ENCODE data around the gene ARMC2.

DNA sequence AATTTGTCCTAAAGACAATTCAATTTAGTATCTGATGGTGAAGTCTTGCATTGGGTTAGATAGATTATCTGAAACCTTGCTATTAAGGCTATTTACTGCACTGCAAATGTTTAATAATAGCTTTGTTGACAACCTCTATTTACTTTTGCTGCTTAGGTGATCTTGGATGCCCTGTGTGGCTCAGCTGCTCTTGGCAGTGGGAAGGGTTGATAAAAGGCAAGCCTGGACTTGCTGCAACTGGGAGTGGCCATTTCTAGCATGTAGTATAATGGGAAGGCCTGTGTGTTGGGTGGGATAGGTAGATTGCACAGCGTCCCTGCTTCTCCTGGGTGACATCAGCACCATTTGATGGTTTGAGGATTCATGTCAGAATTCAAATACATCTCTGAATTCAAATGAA, 49.1 kb downstream of the ARMC2 start:
- TF ChIP-seq, protein P1, sequence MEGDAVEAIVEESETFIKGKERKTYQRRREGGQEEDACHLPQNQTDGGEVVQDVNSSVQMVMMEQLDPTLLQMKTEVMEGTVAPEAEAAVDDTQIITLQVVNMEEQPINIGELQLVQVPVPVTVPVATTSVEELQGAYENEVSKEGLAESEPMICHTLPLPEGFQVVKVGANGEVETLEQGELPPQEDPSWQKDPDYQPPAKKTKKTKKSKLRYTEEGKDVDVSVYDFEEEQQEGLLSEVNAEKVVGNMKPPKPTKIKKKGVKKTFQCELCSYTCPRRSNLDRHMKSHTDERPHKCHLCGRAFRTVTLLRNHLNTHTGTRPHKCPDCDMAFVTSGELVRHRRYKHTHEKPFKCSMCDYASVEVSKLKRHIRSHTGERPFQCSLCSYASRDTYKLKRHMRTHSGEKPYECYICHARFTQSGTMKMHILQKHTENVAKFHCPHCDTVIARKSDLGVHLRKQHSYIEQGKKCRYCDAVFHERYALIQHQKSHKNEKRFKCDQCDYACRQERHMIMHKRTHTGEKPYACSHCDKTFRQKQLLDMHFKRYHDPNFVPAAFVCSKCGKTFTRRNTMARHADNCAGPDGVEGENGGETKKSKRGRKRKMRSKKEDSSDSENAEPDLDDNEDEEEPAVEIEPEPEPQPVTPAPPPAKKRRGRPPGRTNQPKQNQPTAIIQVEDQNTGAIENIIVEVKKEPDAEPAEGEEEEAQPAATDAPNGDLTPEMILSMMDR (IDR thresholded peaks at IDR 0.05), result no peak
- TF ChIP-seq POLR2A (IDR thresholded peaks at IDR 0.05), result no peak
- TF ChIP-seq EP300 (IDR thresholded peaks at IDR 0.05), result no peak
- TF ChIP-seq POLR2AphosphoS5 (IDR thresholded peaks at IDR 0.05), result peak in 2 of 3 donors; percentile 31 to 47
